Ramos (cell line): ENCODE measurements around the gene ERICH6.
"Not testable (repeated sequence)": the region's sequence is repeated elsewhere in the genome, so short reads cannot be mapped to it uniquely, and the experiment has no call there.

ENCODE experiments used
- in situ Hi-C: fragments of 300-500 bp; cut with MboI; formaldehyde crosslinking; loops from one replicate; pipeline ENCODE4 v1.14.3; 2022; ENCODE audit warnings: low sequenced_read_pairs; ENCODE audit not compliant: unreplicated experiment

ERICH6 gene

GRCh38 chr3:150623945-150624344 is 79.8 kb downstream of the ERICH6 start:
- in situ Hi-C loops = no loop called here

- in situ Hi-C loops = not testable (repeated sequence)
Observed at GRCh38 chr3:150622955-150623354, 80.8 kb downstream of the ERICH6 start.

GRCh38 chr3:150620002-150620689 is 83.6 kb downstream of the ERICH6 start:
- in situ Hi-C loops = no loop called here

GRCh38 chr3:150613709-150614480 is 89.8 kb downstream of the ERICH6 start:
- in situ Hi-C loops = no loop called here

DNA sequence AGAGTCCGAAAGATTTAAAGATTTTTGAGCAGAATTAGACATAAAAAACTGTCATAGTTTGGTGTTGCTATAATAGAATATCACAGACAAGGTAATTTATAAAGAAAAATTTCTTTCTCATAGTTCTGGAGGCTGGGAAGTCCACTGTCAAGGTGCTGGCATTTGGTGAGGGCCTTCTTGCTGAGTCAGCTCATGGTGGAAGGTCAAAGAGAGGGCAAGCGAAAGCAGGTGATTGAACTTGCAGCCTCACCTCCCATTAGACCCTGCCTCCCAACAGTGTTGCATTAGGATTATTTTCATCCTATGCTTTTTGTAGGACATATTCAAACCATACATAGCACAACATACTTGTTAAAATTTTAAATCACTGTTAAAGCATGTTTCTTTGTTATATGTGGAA is 90.7 kb downstream of the ERICH6 start:
- in situ Hi-C loops = no loop called here

DNA sequence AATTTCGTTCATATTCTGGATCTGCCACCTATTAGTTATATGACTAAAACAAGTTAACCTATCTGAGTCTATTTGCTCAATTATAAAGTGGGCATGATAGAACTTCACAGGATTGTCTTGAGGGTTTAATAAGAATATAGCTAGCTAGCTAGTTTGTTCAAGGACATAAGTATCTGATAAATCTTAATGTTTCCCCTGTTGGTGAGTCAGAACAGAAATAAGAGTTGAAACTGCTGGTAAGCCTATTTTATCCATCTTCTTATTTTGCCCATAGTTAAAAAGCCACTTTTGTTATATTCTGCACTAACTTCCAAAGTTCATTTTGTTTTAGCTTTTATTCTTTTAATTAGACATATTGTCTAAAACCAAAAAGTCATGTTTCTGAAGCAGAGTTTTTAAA is 91.2 kb downstream of the ERICH6 start:
- in situ Hi-C loops = no loop called here

GRCh38 chr3:150611666-150612065 is 92.1 kb downstream of the ERICH6 start:
- in situ Hi-C loops = no loop called here

- in situ Hi-C loops = no loop called here
Observed at GRCh38 chr3:150610785-150611184, 92.9 kb downstream of the ERICH6 start.

GRCh38 chr3:150609988-150610387 is 93.7 kb downstream of the ERICH6 start:
- in situ Hi-C loops = no loop called here
